ENCODE data around the gene IL7R.

DNA sequence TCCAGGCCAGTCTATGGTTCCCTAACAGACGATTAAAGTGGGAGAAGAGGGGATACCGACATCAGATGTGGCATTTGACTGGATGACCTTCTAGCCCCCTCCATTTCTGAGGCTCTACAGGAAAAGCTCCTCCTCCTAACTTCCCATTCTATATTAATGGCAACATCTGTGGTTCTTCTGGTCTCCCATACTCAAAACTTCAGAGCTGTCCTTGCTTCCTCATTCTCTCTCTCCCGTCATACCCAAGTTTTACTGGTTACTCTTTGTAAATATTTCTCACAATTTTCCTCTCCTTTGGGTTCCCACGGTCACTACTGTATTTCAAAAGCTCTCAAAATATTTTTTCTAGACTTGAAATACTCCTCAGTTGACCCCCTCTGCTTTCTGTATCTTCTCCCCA is 36.0 kb upstream of the IL7R start:
- TF ChIP-seq CTCF (IDR thresholded peaks at IDR 0.05; ENCODE audit: insufficient read depth, low read depth, low read length) (no peak), EZH2 (IDR thresholded peaks at IDR 0.05; ENCODE audit: insufficient read depth, low read length) (no peak)
